GM12878 (cell line): ENCODE measurements around the gene SPG21. TPM values are rescaled to one million over a fixed set of nuclear protein-coding genes. Genes with fewer than 3 reads are reported as not detected.

Source experiments
- ATAC-seq: fragments of 200-7000 bp; cut with Tn5 transposase; 3 replicates; pipeline ENCODE4 v1.9.1; 2020; ENCODE audit warnings: mild to moderate bottlenecking, moderate library complexity
- BruUV-seq: library from RNA; stranded (reverse); fragments of 400-500 nt; replicated peaks from 2 replicates; lab custom pipeline; 2021; lab: Mats Ljungman, UMichigan
- CTCF ChIA-PET: fragments of 300-600 bp; sonication (Branson Sonifier 250); formaldehyde crosslinking; extraction: SDS; loops from one replicate; lab custom pipeline; 2021; ENCODE audit warnings: inconsistent platforms; lab: Yijun Ruan, JAX
- POLR2A ChIA-PET: fragments of 350-600 bp; formaldehyde crosslinking; extraction: SDS; loops from one replicate; lab custom pipeline; 2021; ENCODE audit warnings: inconsistent platforms; lab: Charles Lee
- RAD21 ChIA-PET: fragments of 300-600 bp; sonication (Branson Sonifier 250); formaldehyde crosslinking; loops from one replicate; lab custom pipeline; 2023; ENCODE audit warnings: antibody characterized with exemption; ENCODE audit not compliant: unreplicated experiment; lab: Charles Lee
- SMC1A ChIA-PET: fragments of 300-600 bp; sonication (Branson Sonifier 250); formaldehyde crosslinking; loops from one replicate; lab custom pipeline; 2023; ENCODE audit not compliant: unreplicated experiment, uncharacterized antibody; lab: Charles Lee
- DNase-seq: peaks from one replicate; pipeline ENCODE4 v3.0.0-alpha.2; 2011; ENCODE audit warnings: low read depth, low spot score
- FAIRE-seq: peaks from 3 replicates; lab custom pipeline; 2011; peaks lifted over from hg19 to GRCh38; lab: Jason Lieb, UNC
- H2AFZ ChIP-seq: 2 replicates; pipeline ENCODE4 v1.6.0; 2011; ENCODE audit warnings: low read depth, low read length, control low read depth; ENCODE audit not compliant: control insufficient read depth
- H3K27ac ChIP-seq: 2 replicates; pipeline ENCODE4 v1.5.1; 2011; ENCODE audit warnings: control low read depth; ENCODE audit not compliant: control insufficient read depth, insufficient read depth
- H3K27me3 ChIP-seq, 2 experiments: replicated peaks in 1 of 2; 2 replicates each; pipeline versions ENCODE4 v1.6.0 to v1.6.1; 2011; ENCODE audit warnings: low read length in 1 of 2; ENCODE audit not compliant: control insufficient read depth in 2 of 2, insufficient read depth in 2 of 2
- H3K36me3 ChIP-seq, 2 experiments: 2 replicates each; pipeline ENCODE4 v1.5.1; 2011; ENCODE audit warnings: low read length in 1 of 2; ENCODE audit not compliant: control insufficient read depth in 2 of 2, insufficient read depth in 2 of 2
- H3K4me1 ChIP-seq: 2 replicates; pipeline ENCODE4 v1.6.1; 2011; ENCODE audit warnings: mild to moderate bottlenecking, low read length, moderate library complexity, mixed read lengths; ENCODE audit not compliant: control insufficient read depth, insufficient read depth
- H3K4me2 ChIP-seq: 2 replicates; pipeline ENCODE4 v1.6.0; 2011; ENCODE audit warnings: control low read depth; ENCODE audit not compliant: control insufficient read depth, insufficient read depth
- H3K4me3 ChIP-seq: fragments of 200-600 bp; sonication (generic); 2 replicates; pipeline ENCODE4 v1.5.1; 2016
- H3K79me2 ChIP-seq: 2 replicates; pipeline ENCODE4 v1.6.0; 2011; ENCODE audit warnings: low read length; ENCODE audit not compliant: control insufficient read depth, insufficient read depth
- H3K9ac ChIP-seq: 2 replicates; pipeline ENCODE4 v1.8.0; 2011; ENCODE audit warnings: low read length, control low read depth, mixed read lengths; ENCODE audit not compliant: control insufficient read depth, insufficient read depth
- H3K9me3 ChIP-seq: replicated peaks from 3 replicates; pipeline ENCODE4 v1.5.1; 2011; ENCODE audit warnings: mild to moderate bottlenecking, low read length; ENCODE audit not compliant: control insufficient read depth, insufficient read depth
- H4K20me1 ChIP-seq: 2 replicates; pipeline ENCODE4 v1.6.0; 2011; ENCODE audit not compliant: control insufficient read depth, insufficient read depth
- CBX3 ChIP-seq: fragments of 200-600 bp; sonication (generic); IDR thresholded peaks from 2 replicates; pipeline ENCODE4 v1.6.1; 2016; ENCODE audit warnings: low read depth, borderline replicate concordance
- E2F8 ChIP-seq: fragments of 450-650 bp; IDR thresholded peaks from 2 replicates; pipeline ENCODE4 v1.6.1; 2018; ENCODE audit warnings: mild to moderate bottlenecking, low read depth, moderate library complexity; ENCODE audit not compliant: partially characterized antibody
- ETV6 ChIP-seq, 2 experiments: fragments of 450-650 bp in 1 of 2; IDR thresholded peaks in 1 of 2; conservative IDR thresholded peaks in 1 of 2; 2 replicates each; pipeline ENCODE4 v1.6.1; 2014; ENCODE audit warnings: antibody characterized with exemption in 1 of 2, borderline replicate concordance in 1 of 2, low read depth in 1 of 2, mild to moderate bottlenecking in 1 of 2, moderate library complexity in 1 of 2
- HCFC1 ChIP-seq: fragments of 150-350 bp; IDR thresholded peaks from 2 replicates; pipeline ENCODE4 v1.6.1; 2014; ENCODE audit warnings: low read length
- KAT2A ChIP-seq: conservative IDR thresholded peaks from 2 replicates; pipeline ENCODE4 v1.6.1; 2011; ENCODE audit warnings: low read depth, low read length; ENCODE audit not compliant: control insufficient read depth
- POLR2A ChIP-seq: IDR thresholded peaks from 2 replicates; pipeline ENCODE4 v1.6.1; 2011; ENCODE audit warnings: low read depth, mild to moderate bottlenecking, low read length
- POLR2AphosphoS5 ChIP-seq: IDR thresholded peaks from 2 replicates; pipeline ENCODE4 v1.6.1; 2011; ENCODE audit warnings: mild to moderate bottlenecking, low read length, inconsistent platforms
- RAD21 ChIP-seq: IDR thresholded peaks from 2 replicates; pipeline ENCODE4 v1.6.1; 2011; ENCODE audit warnings: mild to moderate bottlenecking, low read depth, low read length, moderate library complexity; ENCODE audit not compliant: insufficient read depth
- RAD51 ChIP-seq: fragments of 450-650 bp; IDR thresholded peaks from 2 replicates; pipeline ENCODE4 v1.6.1; 2016; ENCODE audit warnings: moderate library complexity, mild to moderate bottlenecking, inconsistent platforms
- RBBP5 ChIP-seq: fragments of 200-600 bp; sonication (generic); conservative IDR thresholded peaks from 2 replicates; pipeline ENCODE4 v1.6.1; 2016
- SPI1 ChIP-seq: IDR thresholded peaks from 2 replicates; pipeline ENCODE4 v1.6.1; 2011; ENCODE audit warnings: low read depth, mild to moderate bottlenecking, low read length, moderate library complexity, borderline replicate concordance; ENCODE audit not compliant: insufficient read depth
- SREBF2 ChIP-seq: IDR thresholded peaks from 2 replicates; pipeline ENCODE4 v1.6.1; 2012; ENCODE audit warnings: mild to moderate bottlenecking, low read length
- ZNF207 ChIP-seq: fragments of 450-650 bp; IDR thresholded peaks from 2 replicates; pipeline ENCODE4 v1.6.1; 2014; ENCODE audit warnings: antibody characterized with exemption, mild to moderate bottlenecking, borderline replicate concordance
- WGBS: methylation state at CpG from one replicate; pipeline ENCODE4 v1.1.6; 2016; ENCODE audit warnings: low lambda C conversion rate; ENCODE audit not compliant: insufficient replicate concordance, insufficient coverage; ENCODE audit errors: missing lambda C conversion rate; 5-methylcytosine and 5-hydroxymethylcytosine counted together
- in situ Hi-C: fragments of 300-500 bp; cut with MboI; formaldehyde crosslinking; loops from 9 replicates; pipeline ENCODE4 v1.14.3; 2018; ENCODE audit warnings: mixed read lengths
- intact Hi-C: fragments of 100-400 bp; cut with micrococcal nuclease; formaldehyde crosslinking; loops from one replicate; pipeline ENCODE4 v1.14.2; 2022; ENCODE audit not compliant: unreplicated experiment
- polyA plus RNA-seq, 11 experiments: library from polyadenylated mRNA; depleted of rRNA in 4 of 11; unstranded in 6 of 11; stranded (reverse) in 5 of 11; fragments of >200 nt; fragmentation: Nextera tagmentation in 4 of 11; fragmentation: Illumina TruSeq in 1 of 11; extraction: Ambion mirVana in 4 of 11; extraction: Trizol in 1 of 11; gene quantifications; 1 replicate in 1 of 11; 2 replicates in 10 of 11; pipeline versions ENCODE4 v1.2.1 to v1.2.3, GENCODE V29; 2011 to 2016; ENCODE audit warnings: inconsistent platforms in 2 of 11, missing spikeins in 2 of 11, low read depth in 1 of 11
- total RNA-seq, 4 experiments: library from RNA; depleted of rRNA in 3 of 4; stranded (reverse); fragments of >200 nt in 3 of 4; fragmentation: Illumina TruSeq in 1 of 4; extraction: Trizol in 1 of 4; gene quantifications; 2 replicates each; pipeline versions ENCODE4 v1.2.1 to v1.2.3, GENCODE V29; 2013 to 2021

Gene SPG21
- total and polyA plus RNA-seq, 10 of the 15 experiments (the other 5 are each of a cell fraction or from before 2014, with no cell fraction given): 25.5 to 116 (median 68.0) TPM

GRCh38 chr15:65034719-65035118 lies 45.0 kb upstream of the SPG21 start:
- Histone ChIP-seq H3K9me3 (no peaks in the 10 kb centered on the region), H2AFZ (no peak overlapping the region), H3K36me3 (no peaks in the 10 kb centered on the region), H3K4me3 (no peak overlapping the region), H3K27ac (no peak overlapping the region), H3K4me1 (0 out of 2 replicates have a peak, but pooled peaks cover 2% of the 10 kb centered on the region)
- in situ Hi-C loops: no loop called here
- no peak for FAIRE-seq
- RAD21 ChIA-PET: interaction anchor here (0.6 to 2.2 kb wide), 10 partner anchors 9 to 264 kb away, joined by 3 to 20 read pairs (median 6); partner anchors contain the start of genes KBTBD13 and SLC51B
- TF ChIP-seq SPI1 (0 out of 2 replicates have a peak, but pooled peaks have one; percentile 25), KAT2A (no peak)
- TF ChIP-seq, all 136 proteins: peak for 1
- DNase-seq (no peak), ATAC-seq (peak; percentile 63)
- Histone ChIP-seq H3K79me2 (no peaks in the 10 kb centered on the region), H3K27me3 (no peaks in the 10 kb centered on the region), H3K9ac (no peak overlapping the region), H3K4me2 (0 out of 2 replicates have a peak overlapping the region, but pooled peaks have one; percentile 13), H4K20me1 (no peaks in the 10 kb centered on the region)
- BruUV-seq: no TSS peak
- POLR2A ChIA-PET: no interaction called here
- intact Hi-C loops: loop anchor here (5.0 kb wide), 1 partner anchor 302 kb away; no protein-coding TSS in a partner anchor
- SMC1A ChIA-PET: interaction anchor here (1.0 to 2.8 kb wide), 10 partner anchors 9 to 237 kb away, joined by 3 to 28 read pairs (median 3); partner anchors contain the start of gene SLC51B
- WGBS: 30% methylated on average over 11 of the region's 11 CpGs
- CTCF ChIA-PET: interaction anchor here (0.6 to 3.3 kb wide), 27 partner anchors 9 to 350 kb away, joined by 3 to 38 read pairs (median 4); partner anchors contain the start of genes CLPX, KBTBD13, RNU5B-1 and SLC51B

- H4K20me1 ChIP-seq: no peaks in the 10 kb centered on the region
- no peak overlapping the region for H3K4me2 ChIP-seq
- H3K79me2 ChIP-seq: peaks cover 7% of the 10 kb centered on the region
- intact Hi-C loops: loop anchor here (1.0 to 5.0 kb wide), 4 partner anchors 45 to 301 kb away; no protein-coding TSS in a partner anchor
- CTCF ChIA-PET: interaction anchor here (0.6 to 3.3 kb wide), 51 partner anchors 8 to 680 kb away, joined by 3 to 38 read pairs (median 4); partner anchors contain the start of genes CLPX, KBTBD13, PARP16 and RNU5B-1
- no TSS peak for BruUV-seq
- no peak overlapping the region for H3K9ac ChIP-seq
- H3K36me3 ChIP-seq: no peaks in the 10 kb centered on the region
- RAD21 ChIA-PET: interaction anchor here (0.6 to 2.2 kb wide), 18 partner anchors 10 to 1497 kb away, joined by 3 to 20 read pairs (median 4); partner anchors contain the start of genes CLPX, RNU5B-1 and SLC51B
- H3K9me3 ChIP-seq: no peaks in the 10 kb centered on the region
- H3K4me3 ChIP-seq: no peak overlapping the region
- 26% methylated on average over 4 of the region's 4 CpGs for WGBS
- no peak overlapping the region for H2AFZ ChIP-seq
- ATAC-seq (peak; percentile 58), FAIRE-seq (no peak), DNase-seq (no peak)
- 0 out of 2 replicates have a peak, but pooled peaks cover 2% of the 10 kb centered on the region for H3K4me1 ChIP-seq
- in situ Hi-C loops: no loop called here
- SMC1A ChIA-PET: interaction anchor here (0.6 to 2.8 kb wide), 20 partner anchors 8 to 302 kb away, joined by 3 to 28 read pairs (median 3); partner anchors contain the start of genes SLC51B and UBAP1L
- H3K27me3 ChIP-seq: no peaks in the 10 kb centered on the region
- H3K27ac ChIP-seq: no peak overlapping the region
- POLR2A ChIA-PET: interaction anchor here (0.5 to 1.0 kb wide), 6 partner anchors 13 to 901 kb away, joined by 3 to 4 read pairs (median 3); no protein-coding TSS in a partner anchor
- TF ChIP-seq POLR2AphosphoS5: no peak
- no peak for TF ChIP-seq ETV6 (conservative IDR thresholded peaks at IDR 0.05 in 1 of 2, IDR thresholded peaks at IDR 0.05 in 1 of 2; ENCODE audit: borderline replicate concordance in 1 of 2, low read depth in 1 of 2)
- TF ChIP-seq RAD51: peak; percentile 84
- TF ChIP-seq ZNF207: no peak
- peak; percentile 85 for TF ChIP-seq RAD21
- no peak for TF ChIP-seq SREBF2
- TF ChIP-seq RBBP5: no peak
- no peak for TF ChIP-seq HCFC1
- TF ChIP-seq CBX3: no peak
- no peak for TF ChIP-seq E2F8
- TF ChIP-seq POLR2A: no peak
Observed at GRCh38 chr15:65033659-65034269, 44.0 kb upstream of the SPG21 start.
